HG02571 (cell line): Measurements from ENCODE around the gene USP17L18.
"Not testable (repeated sequence)": the region's sequence is repeated elsewhere in the genome, so short reads cannot be mapped to it uniquely, and the experiment has no call there.

Source experiments
- ATAC-seq: cut with Tn5 transposase; IDR thresholded peaks from one replicate; pipeline ENCODE4 v1.9.1; 2021; ENCODE audit warnings: mild to moderate bottlenecking, moderate library complexity; ENCODE audit not compliant: unreplicated experiment

USP17L18 gene

DNA sequence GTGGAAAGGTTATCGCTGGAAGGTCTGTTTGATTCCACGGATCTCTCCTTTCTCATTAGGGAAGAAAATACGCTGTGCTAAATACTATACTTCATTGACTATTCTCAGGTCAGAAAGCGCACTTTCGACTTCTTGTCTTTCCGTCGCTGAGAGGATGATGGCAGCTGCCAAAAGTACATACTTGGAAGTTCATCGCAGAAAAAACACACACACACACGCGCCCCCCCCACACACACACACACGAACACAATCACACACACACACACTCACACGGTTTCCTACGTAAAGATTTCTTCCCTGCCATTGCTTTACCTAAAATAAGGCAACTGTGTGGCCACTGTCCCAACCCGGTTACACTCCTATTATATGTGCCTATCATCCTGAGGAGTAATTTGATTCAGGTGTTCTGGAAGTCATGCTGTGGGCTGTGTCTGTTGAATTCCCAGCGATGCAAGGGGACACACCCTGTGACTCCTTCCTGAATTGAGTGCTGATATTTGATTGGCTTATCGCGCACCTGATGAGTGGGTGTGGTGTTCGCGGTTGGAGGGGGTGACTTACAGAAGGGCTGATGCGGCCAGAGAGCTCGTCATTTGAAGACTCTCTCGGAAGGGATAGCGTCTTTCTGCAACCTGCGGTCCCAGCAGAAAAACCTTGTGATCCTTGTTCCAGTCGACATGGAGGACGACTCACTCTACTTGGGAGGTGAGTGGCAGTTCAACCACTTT lies at the start of gene USP17L18:
Gene USP17L18, plus strand, starts transcription at position 678 of the 728 bp plus-strand sequence. Its CDS starts 0 bp downstream, at position 678.
- not testable (repeated sequence) for ATAC-seq

GRCh38 chr4:9210357-9210756 lies 38.1 kb upstream of the USP17L18 start, which contains the start of gene USP17L10:
TSS of gene USP17L10 (plus strand) at chr4:9210657. CDS start at chr4:9210657, 0 bp downstream.
- ATAC-seq: not testable (repeated sequence)

- not testable (repeated sequence) for ATAC-seq
Measured at GRCh38 chr4:9214701-9215100, 33.7 kb upstream of the USP17L18 start.

DNA sequence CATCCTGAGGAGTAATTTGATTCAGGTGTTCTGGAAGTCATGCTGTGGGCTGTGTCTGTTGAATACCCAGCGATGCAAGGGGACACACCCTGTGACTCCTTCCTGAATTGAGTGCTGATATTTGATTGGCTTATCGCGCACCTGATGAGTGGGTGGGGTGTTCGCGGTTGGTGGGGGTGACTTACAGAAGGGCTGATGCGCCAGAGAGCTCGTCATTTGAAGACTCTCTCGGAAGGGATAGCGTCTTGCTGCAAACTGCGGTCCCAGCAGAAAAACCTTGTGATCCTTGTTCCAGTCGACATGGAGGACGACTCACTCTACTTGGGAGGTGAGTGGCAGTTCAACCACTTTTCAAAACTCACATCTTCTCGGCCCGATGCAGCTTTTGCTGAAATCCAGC lies 33.3 kb upstream of the USP17L18 start, which contains the start of gene USP17L11:
Gene USP17L11, plus strand, starts transcription at position 301 of the 400 bp plus-strand sequence. Its CDS starts 0 bp downstream, at position 301.
- not testable (repeated sequence) for ATAC-seq

DNA sequence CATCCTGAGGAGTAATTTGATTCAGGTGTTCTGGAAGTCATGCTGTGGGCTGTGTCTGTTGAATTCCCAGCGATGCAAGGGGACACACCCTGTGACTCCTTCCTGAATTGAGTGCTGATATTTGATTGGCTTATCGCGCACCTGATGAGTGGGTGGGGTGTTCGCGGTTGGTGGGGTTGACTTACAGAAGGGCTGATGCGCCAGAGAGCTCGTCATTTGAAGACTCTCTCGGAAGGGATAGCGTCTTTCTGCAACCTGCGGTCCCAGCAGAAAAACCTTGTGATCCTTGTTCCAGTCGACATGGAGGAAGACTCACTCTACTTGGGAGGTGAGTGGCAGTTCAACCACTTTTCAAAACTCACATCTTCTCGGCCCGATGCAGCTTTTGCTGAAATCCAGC lies 28.6 kb upstream of the USP17L18 start, which contains the start of gene USP17L12:
Gene USP17L12, plus strand, starts transcription at position 301 of the 400 bp plus-strand sequence. Its CDS starts 0 bp downstream, at position 301.
- ATAC-seq: not testable (repeated sequence)

- not testable (repeated sequence) for ATAC-seq
Measured at GRCh38 chr4:9224596-9224995, 23.8 kb upstream of the USP17L18 start, which contains the start of gene USP17L13. TSS of gene USP17L13 (plus strand) at chr4:9224896. CDS start at chr4:9224896, 0 bp downstream.

- not testable (repeated sequence) for ATAC-seq
Measured at GRCh38 chr4:9230249-9230648, 18.2 kb upstream of the USP17L18 start.

DNA sequence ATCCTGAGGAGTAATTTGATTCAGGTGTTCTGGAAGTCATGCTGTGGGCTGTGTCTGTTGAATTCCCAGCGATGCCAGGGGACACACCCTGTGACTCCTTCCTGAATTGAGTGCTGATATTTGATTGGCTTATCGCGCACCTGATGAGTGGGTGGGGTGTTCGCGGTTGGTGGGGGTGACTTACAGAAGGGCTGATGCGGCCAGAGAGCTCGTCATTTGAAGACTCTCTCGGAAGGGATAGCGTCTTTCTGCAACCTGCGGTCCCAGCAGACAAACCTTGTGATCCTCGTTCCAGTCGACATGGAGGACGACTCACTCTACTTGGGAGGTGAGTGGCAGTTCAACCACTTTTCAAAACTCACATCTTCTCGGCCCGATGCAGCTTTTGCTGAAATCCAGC lies 14.3 kb upstream of the USP17L18 start, which contains the start of gene USP17L15:
Gene USP17L15, plus strand, starts transcription at position 301 of the 400 bp plus-strand sequence. Its CDS starts 0 bp downstream, at position 301.
- not testable (repeated sequence) for ATAC-seq

DNA sequence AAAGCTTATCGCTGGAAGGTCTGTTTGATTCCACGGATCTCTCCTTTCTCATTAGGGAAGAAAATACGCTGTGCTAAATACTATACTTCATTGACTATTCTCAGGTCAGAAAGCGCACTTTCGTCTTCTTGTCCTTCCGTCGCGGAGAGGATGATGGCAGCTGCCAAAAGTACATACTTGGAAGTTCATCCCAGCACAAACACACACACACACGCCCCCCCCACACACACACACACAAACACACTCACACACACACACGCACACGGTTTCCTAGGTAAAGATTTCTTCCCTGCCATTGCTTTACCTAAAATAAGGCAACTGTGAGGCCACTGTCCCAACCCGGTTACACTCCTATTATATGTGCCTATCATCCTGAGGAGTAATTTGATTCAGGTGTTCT lies 10.0 kb upstream of the USP17L18 start:
- not testable (repeated sequence) for ATAC-seq

- not testable (repeated sequence) for ATAC-seq
Measured at GRCh38 chr4:9243579-9243978, 4.9 kb upstream of the USP17L18 start, which contains the start of gene USP17L17. TSS of gene USP17L17 (plus strand) at chr4:9243879. CDS start at chr4:9243879, 0 bp downstream.

DNA sequence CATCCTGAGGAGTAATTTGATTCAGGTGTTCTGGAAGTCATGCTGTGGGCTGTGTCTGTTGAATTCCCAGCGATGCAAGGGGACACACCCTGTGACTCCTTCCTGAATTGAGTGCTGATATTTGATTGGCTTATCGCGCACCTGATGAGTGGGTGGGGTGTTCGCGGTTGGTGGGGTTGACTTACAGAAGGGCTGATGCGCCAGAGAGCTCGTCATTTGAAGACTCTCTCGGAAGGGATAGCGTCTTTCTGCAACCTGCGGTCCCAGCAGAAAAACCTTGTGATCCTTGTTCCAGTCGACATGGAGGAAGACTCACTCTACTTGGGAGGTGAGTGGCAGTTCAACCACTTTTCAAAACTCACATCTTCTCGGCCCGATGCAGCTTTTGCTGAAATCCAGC lies 4.6 kb downstream of the USP17L18 start, which contains the start of gene USP17L19:
Gene USP17L19, plus strand, starts transcription at position 301 of the 400 bp plus-strand sequence. Its CDS starts 0 bp downstream, at position 301.
- ATAC-seq: not testable (repeated sequence)

GRCh38 chr4:9257824-9258223 lies 9.4 kb downstream of the USP17L18 start, which contains the start of gene USP17L20:
TSS of gene USP17L20 (plus strand) at chr4:9258124. CDS start at chr4:9258124, 0 bp downstream.
- not testable (repeated sequence) for ATAC-seq

GRCh38 chr4:9262572-9262971 lies 14.1 kb downstream of the USP17L18 start, which contains the start of gene USP17L21:
TSS of gene USP17L21 (plus strand) at chr4:9262872. CDS start at chr4:9262872, 0 bp downstream.
- ATAC-seq: not testable (repeated sequence)

GRCh38 chr4:9267319-9267718 lies 18.9 kb downstream of the USP17L18 start, which contains the start of gene USP17L22:
TSS of gene USP17L22 (plus strand) at chr4:9267619. CDS start at chr4:9267619, 0 bp downstream.
- ATAC-seq: not testable (repeated sequence)

GRCh38 chr4:9271719-9272118 lies 23.3 kb downstream of the USP17L18 start:
- not testable (repeated sequence) for ATAC-seq
